K562 (cell line): ENCODE measurements around the gene CARD14.

ENCODE experiments used
- CBFB ChIP-seq: sonication (generic); formaldehyde crosslinking; IDR thresholded peaks from 2 replicates; pipeline ENCODE4 v1.4.0; 2020; ENCODE audit warnings: mild to moderate bottlenecking, missing genetic modification reagents
- FOS ChIP-seq: IDR thresholded peaks from 3 replicates; pipeline ENCODE4 v1.6.1; 2011; ENCODE audit not compliant: insufficient read length; ENCODE audit errors: extremely low read depth
- MTA2 ChIP-seq: fragments of 450-650 bp; IDR thresholded peaks from 2 replicates; pipeline ENCODE4 v1.6.1; 2016; ENCODE audit warnings: low read depth
- NRF1 ChIP-seq, 2 experiments: fragments of 450-650 bp; IDR thresholded peaks in 1 of 2; conservative IDR thresholded peaks in 1 of 2; 2 replicates each; pipeline ENCODE4 v1.6.1; 2014; ENCODE audit warnings: mild to moderate bottlenecking in 2 of 2
- SAP30 ChIP-seq: fragments of 200-600 bp; sonication (generic); IDR thresholded peaks from 2 replicates; pipeline ENCODE4 v1.6.1; 2012; ENCODE audit warnings: borderline replicate concordance, low read depth, mild to moderate bottlenecking, moderate library complexity, low read length, control low read depth, inconsistent platforms; ENCODE audit not compliant: insufficient read depth, poor library complexity, severe bottlenecking
- YY1 ChIP-seq, 3 experiments: IDR thresholded peaks; 2 replicates each; pipeline ENCODE4 v1.6.1; 2011; ENCODE audit warnings: low read length in 2 of 3, mild to moderate bottlenecking in 2 of 3, moderate library complexity in 2 of 3, borderline replicate concordance in 1 of 3, control low read depth in 1 of 3, low read depth in 1 of 3; ENCODE audit not compliant: insufficient read depth in 3 of 3, insufficient replicate concordance in 2 of 3, control insufficient read depth in 1 of 3, insufficient read length in 1 of 3; ENCODE audit errors: extremely low read depth in 1 of 3

DNA sequence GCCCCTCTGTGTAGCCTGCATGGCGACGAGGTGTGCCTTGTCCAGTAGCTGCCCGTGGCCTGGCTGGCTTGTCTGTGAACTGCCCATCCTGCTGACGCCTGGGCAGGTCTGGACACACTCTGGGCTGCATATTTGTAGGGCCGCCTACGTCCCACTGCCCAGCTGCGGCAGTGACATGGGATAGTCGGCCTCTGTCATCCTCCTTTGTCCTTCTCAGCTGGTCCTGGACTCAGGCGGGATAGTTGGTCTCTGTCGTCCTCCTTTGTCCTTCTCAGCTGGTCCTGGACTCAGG, 14.5 kb downstream of the CARD14 start:
- TF ChIP-seq FOS, result no peak
- TF ChIP-seq CBFB (CRISPR knock-in tag), result no peak
- no peak for TF ChIP-seq NRF1 (conservative IDR thresholded peaks at IDR 0.05 in 1 of 2, IDR thresholded peaks at IDR 0.05 in 1 of 2)
- no peak for TF ChIP-seq SAP30
- no peak for TF ChIP-seq MTA2
- TF ChIP-seq YY1 (IDR thresholded peaks at IDR 0.05; ENCODE audit: borderline replicate concordance in 1 of 3, control insufficient read depth in 1 of 3, extremely low read depth in 1 of 3, insufficient read depth in 3 of 3, insufficient read length in 1 of 3, insufficient replicate concordance in 2 of 3, low read depth in 1 of 3, low read length in 2 of 3), result no peak
